Chondrocyte (in vitro differentiated cells): ENCODE data around the gene HNRNPL. TPM values are rescaled to one million over a fixed set of nuclear protein-coding genes. Genes with fewer than 3 reads are reported as not detected.

Experiments used
- DNase-seq: peaks from one replicate; pipeline ENCODE4 v3.0.0; 2021; ENCODE audit warnings: mixed read lengths, low spot score
- H3K27ac Mint-ChIP-seq: one replicate; pipeline ENCODE4 v1.8.0; 2021; ENCODE audit warnings: mild to moderate bottlenecking, moderate library complexity, mixed read lengths; ENCODE audit not compliant: unreplicated experiment
- H3K27me3 Mint-ChIP-seq: 2 replicates; pipeline ENCODE4 v1.8.0; 2021; ENCODE audit warnings: low read depth, mixed read lengths
- H3K36me3 Mint-ChIP-seq: 2 replicates; pipeline ENCODE4 v1.8.0; 2021; ENCODE audit warnings: low read depth, mixed read lengths
- H3K4me1 Mint-ChIP-seq: 2 replicates; pipeline ENCODE4 v1.8.0; 2021; ENCODE audit warnings: low read depth, mild to moderate bottlenecking, mixed read lengths
- H3K4me3 Mint-ChIP-seq: one replicate; pipeline ENCODE4 v1.8.0; 2021; ENCODE audit warnings: mild to moderate bottlenecking, moderate library complexity, mixed read lengths; ENCODE audit not compliant: unreplicated experiment
- H3K9me3 Mint-ChIP-seq: 2 replicates; pipeline ENCODE4 v1.8.0; 2021; ENCODE audit warnings: low read depth, mixed read lengths
- CTCF ChIP-seq: fragments of 200-600 bp; sonication (generic); IDR thresholded peaks from 2 replicates; pipeline ENCODE4 v1.5.0; 2021; ENCODE audit warnings: antibody characterized with exemption, mild to moderate bottlenecking, moderate library complexity
- total RNA-seq: library from RNA; stranded (reverse); gene quantifications from 3 replicates; pipeline ENCODE4 v1.2.1, GENCODE V29; 2021

The HNRNPL gene
- total RNA-seq, 1 donor from 2014 or later = 214 TPM

GRCh38 chr19:38838986-38839761 is 10.6 kb downstream of the HNRNPL start:
- H3K4me3 Mint-ChIP-seq = no peak overlapping the region

DNA sequence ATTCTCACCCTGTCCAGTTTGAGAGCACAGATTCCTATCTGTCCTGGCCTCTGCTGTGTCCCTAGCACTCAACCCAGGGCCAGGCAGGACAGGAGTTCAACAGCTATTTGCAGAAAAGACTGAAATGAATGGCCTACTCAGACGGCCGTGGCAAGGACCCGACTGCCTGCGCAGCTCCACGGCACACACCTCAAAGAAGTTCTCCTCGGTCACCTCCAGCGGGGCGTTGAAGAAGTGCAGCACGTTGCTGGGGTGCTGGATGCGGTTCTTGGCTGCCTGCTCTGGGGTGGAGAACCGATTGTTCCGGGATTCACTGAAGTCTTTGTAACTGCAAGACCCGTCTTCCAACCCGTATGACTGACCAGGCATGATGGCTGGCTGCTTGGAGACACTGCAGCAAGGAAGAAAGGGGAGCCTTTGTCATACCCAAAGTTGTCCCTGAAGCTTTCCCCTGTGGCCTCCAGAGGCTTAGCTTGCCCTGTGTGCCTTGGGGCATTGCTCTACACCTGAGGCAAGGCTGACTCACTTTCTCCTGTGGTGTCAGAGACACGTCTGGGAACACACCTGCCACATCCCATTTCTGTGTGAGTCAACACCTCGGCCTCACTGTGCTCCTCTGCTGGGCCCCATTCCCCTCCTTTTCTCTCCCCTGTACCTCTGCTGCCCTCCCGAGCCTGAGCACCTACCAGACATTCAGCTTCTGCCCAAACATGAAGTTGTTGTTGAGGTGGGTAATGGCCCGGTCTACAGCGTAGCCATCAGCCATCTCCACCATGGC is 11.4 kb downstream of the HNRNPL start:
- H3K36me3 Mint-ChIP-seq = peaks cover 51% of the 10 kb centered on the region
- no peaks in the 10 kb centered on the region for H3K27me3 Mint-ChIP-seq
- no peak for DNase-seq
- no peak for TF ChIP-seq CTCF
- no peak overlapping the region for H3K4me3 Mint-ChIP-seq
- no peaks in the 10 kb centered on the region for H3K9me3 Mint-ChIP-seq
- H3K4me1 Mint-ChIP-seq = peaks cover 26% of the 10 kb centered on the region
- H3K27ac Mint-ChIP-seq = peak overlapping the region; percentile 66

More at GRCh38 chr19:38838986-38839761, 10.6 kb downstream of the HNRNPL start:
- H3K4me1 Mint-ChIP-seq = peaks cover 26% of the 10 kb centered on the region
- no peak for TF ChIP-seq CTCF
- peak overlapping the region; percentile 66 for H3K27ac Mint-ChIP-seq
- H3K36me3 Mint-ChIP-seq = peaks cover 59% of the 10 kb centered on the region
- H3K27me3 Mint-ChIP-seq = no peaks in the 10 kb centered on the region
- no peak for DNase-seq
- no peaks in the 10 kb centered on the region for H3K9me3 Mint-ChIP-seq

DNA sequence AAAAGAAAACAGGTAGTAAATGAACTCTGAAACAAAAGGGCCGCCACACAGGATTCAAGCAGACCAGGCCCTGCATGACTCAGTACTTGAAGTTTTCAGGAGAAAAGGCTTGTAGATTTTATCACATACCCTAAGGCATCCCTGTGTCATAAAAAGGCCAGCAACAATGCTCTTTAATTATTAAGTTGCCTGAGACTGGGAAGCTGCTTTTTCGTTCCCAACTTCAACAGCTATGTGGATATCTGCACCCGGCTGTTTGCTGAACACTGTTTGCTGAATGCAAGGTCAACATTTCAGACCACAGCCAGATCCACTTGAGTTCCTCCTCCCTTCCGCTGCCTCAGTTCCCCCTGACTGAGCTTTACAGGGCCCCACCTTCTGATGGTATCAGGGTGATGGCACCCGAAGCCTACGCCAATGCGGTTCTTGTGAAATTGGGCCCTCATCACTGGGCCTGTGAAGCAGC is 12.1 kb downstream of the HNRNPL start:
- Mint-ChIP-seq H3K27me3 (no peaks in the 10 kb centered on the region), H3K36me3 (peaks cover 44% of the 10 kb centered on the region), H3K4me1 (peaks cover 28% of the 10 kb centered on the region), H3K4me3 (no peak overlapping the region), H3K27ac (peak overlapping the region; percentile 36), H3K9me3 (no peaks in the 10 kb centered on the region)
- TF ChIP-seq CTCF = no peak
- no peak for DNase-seq

DNA sequence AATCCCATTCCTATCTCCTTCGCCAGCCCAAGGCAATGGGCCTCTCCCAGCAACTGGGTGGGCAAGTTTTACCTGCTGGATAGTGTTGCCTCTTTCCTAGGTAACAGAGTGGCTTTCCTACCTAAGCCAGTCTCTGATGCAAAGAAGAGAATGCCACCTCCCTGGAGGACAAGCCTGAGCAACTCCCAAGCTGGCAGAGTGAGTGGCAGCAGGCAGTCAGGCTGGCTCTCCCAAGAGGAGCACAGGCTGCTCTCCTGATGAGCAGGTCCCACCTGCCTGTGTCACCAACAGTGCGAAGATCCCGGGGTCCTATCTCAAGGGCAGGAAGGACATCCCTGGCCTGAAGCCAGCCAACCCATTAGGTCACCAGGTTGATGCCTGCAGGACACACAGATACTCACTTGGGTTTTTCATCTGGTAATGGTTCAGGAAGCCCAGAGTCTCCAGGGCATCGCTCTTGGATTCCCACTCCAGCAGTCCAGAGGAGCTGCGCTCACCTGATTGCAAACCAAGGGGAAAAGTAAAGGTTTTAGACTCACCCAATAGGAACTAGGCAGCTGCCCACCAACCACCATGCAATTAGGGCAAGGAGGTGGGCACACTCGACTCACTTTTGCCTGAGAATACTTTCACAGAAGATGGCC is 12.7 kb downstream of the HNRNPL start:
- peak overlapping the region; percentile 83 for H3K27ac Mint-ChIP-seq
- no peaks in the 10 kb centered on the region for H3K9me3 Mint-ChIP-seq
- no peak for TF ChIP-seq CTCF
- no peak overlapping the region for H3K4me3 Mint-ChIP-seq
- no peak for DNase-seq
- peaks cover 39% of the 10 kb centered on the region for H3K36me3 Mint-ChIP-seq
- no peaks in the 10 kb centered on the region for H3K27me3 Mint-ChIP-seq
- peaks cover 32% of the 10 kb centered on the region for H3K4me1 Mint-ChIP-seq
